Measurements from ENCODE around the gene CEBPG. TPM values are rescaled to one million over a fixed set of nuclear protein-coding genes. Genes with fewer than 3 reads are reported as not detected.

The CEBPG gene
- polyA plus RNA-seq, 2 donors = 18.3 to 20.6 TPM

- Histone ChIP-seq H3K27ac (ENCODE audit: low read depth in 2 of 2, low read length in 1 of 2) (peak overlapping the region in 1 of 2 donors; percentile 53), H3K27me3 (ENCODE audit: control insufficient read depth in 1 of 2, insufficient read depth in 2 of 2, low read length in 2 of 2) (no peaks in the 10 kb centered on the region), H3K36me3 (ENCODE audit: control insufficient read depth in 2 of 2, insufficient read depth in 2 of 2, low read length in 1 of 2) (no peaks in the 10 kb centered on the region), H3K4me1 (ENCODE audit: control insufficient read depth in 2 of 2, insufficient read depth in 2 of 2, low read length in 1 of 2) (no peaks in the 10 kb centered on the region), H3K9me3 (ENCODE audit: control insufficient read depth in 2 of 2, insufficient read depth in 1 of 2, low read depth in 1 of 2, low read length in 1 of 2) (no peaks in the 10 kb centered on the region), H3K4me3 (ENCODE audit: low read depth in 1 of 2, low read length in 2 of 2) (no peak overlapping the region)
- WGBS, 2 donors = 47 to 59% methylated on average over 8 of the region's 8 CpGs
Measured at GRCh38 chr19:33339016-33339984, 34.2 kb upstream of the CEBPG start.

GRCh38 chr19:33340991-33341390, 32.5 kb upstream of the CEBPG start:
- 26 to 49% methylated on average over 2 of the region's 2 CpGs for WGBS, 2 donors
- H3K27ac ChIP-seq (ENCODE audit: low read depth in 2 of 2, low read length in 1 of 2) = no peak overlapping the region
- H3K27me3 ChIP-seq (ENCODE audit: control insufficient read depth in 1 of 2, insufficient read depth in 2 of 2, low read length in 2 of 2) = no peaks in the 10 kb centered on the region
- H3K9me3 ChIP-seq (ENCODE audit: control insufficient read depth in 2 of 2, insufficient read depth in 1 of 2, low read depth in 1 of 2, low read length in 1 of 2) = no peaks in the 10 kb centered on the region
- H3K4me1 ChIP-seq (ENCODE audit: control insufficient read depth in 2 of 2, insufficient read depth in 2 of 2, low read length in 1 of 2) = no peaks in the 10 kb centered on the region
- H3K4me3 ChIP-seq (ENCODE audit: low read depth in 1 of 2, low read length in 2 of 2) = no peak overlapping the region
- no peaks in the 10 kb centered on the region for H3K36me3 ChIP-seq (ENCODE audit: control insufficient read depth in 2 of 2, insufficient read depth in 2 of 2, low read length in 1 of 2)

- no peak overlapping the region for H3K27ac ChIP-seq (ENCODE audit: low read depth in 2 of 2, low read length in 1 of 2)
- H3K4me3 ChIP-seq (ENCODE audit: low read depth in 1 of 2, low read length in 2 of 2) = no peak overlapping the region
- no peaks in the 10 kb centered on the region for H3K36me3 ChIP-seq (ENCODE audit: control insufficient read depth in 2 of 2, insufficient read depth in 2 of 2, low read length in 1 of 2)
- no peaks in the 10 kb centered on the region for H3K4me1 ChIP-seq (ENCODE audit: control insufficient read depth in 2 of 2, insufficient read depth in 2 of 2, low read length in 1 of 2)
- no peaks in the 10 kb centered on the region for H3K27me3 ChIP-seq (ENCODE audit: control insufficient read depth in 1 of 2, insufficient read depth in 2 of 2, low read length in 2 of 2)
- H3K9me3 ChIP-seq (ENCODE audit: control insufficient read depth in 2 of 2, insufficient read depth in 1 of 2, low read depth in 1 of 2, low read length in 1 of 2) = no peaks in the 10 kb centered on the region
- 81 to 82% methylated on average over 2 of the region's 2 CpGs for WGBS, 2 donors
Measured at GRCh38 chr19:33343301-33343700, 30.2 kb upstream of the CEBPG start.

GRCh38 chr19:33343859-33344572, 29.5 kb upstream of the CEBPG start:
- Histone ChIP-seq H3K27ac (ENCODE audit: low read depth in 2 of 2, low read length in 1 of 2) (no peak overlapping the region), H3K4me1 (ENCODE audit: control insufficient read depth in 2 of 2, insufficient read depth in 2 of 2, low read length in 1 of 2) (no peaks in the 10 kb centered on the region), H3K36me3 (ENCODE audit: control insufficient read depth in 2 of 2, insufficient read depth in 2 of 2, low read length in 1 of 2) (no peaks in the 10 kb centered on the region), H3K27me3 (ENCODE audit: control insufficient read depth in 1 of 2, insufficient read depth in 2 of 2, low read length in 2 of 2) (no peaks in the 10 kb centered on the region), H3K4me3 (ENCODE audit: low read depth in 1 of 2, low read length in 2 of 2) (no peak overlapping the region), H3K9me3 (ENCODE audit: control insufficient read depth in 2 of 2, insufficient read depth in 1 of 2, low read depth in 1 of 2, low read length in 1 of 2) (no peaks in the 10 kb centered on the region)
- 16 to 27% methylated on average over 12 of the region's 12 CpGs for WGBS, 2 donors

- WGBS, 2 donors = 35 to 40% methylated on average over 4 of the region's 4 CpGs
Measured at GRCh38 chr19:33344573-33344925, 29.0 kb upstream of the CEBPG start.

GRCh38 chr19:33345163-33345562, 28.3 kb upstream of the CEBPG start:
- Histone ChIP-seq H3K4me3 (ENCODE audit: low read depth in 1 of 2, low read length in 2 of 2) (no peak overlapping the region), H3K4me1 (ENCODE audit: control insufficient read depth in 2 of 2, insufficient read depth in 2 of 2, low read length in 1 of 2) (no peaks in the 10 kb centered on the region), H3K9me3 (ENCODE audit: control insufficient read depth in 2 of 2, insufficient read depth in 1 of 2, low read depth in 1 of 2, low read length in 1 of 2) (no peaks in the 10 kb centered on the region), H3K36me3 (ENCODE audit: control insufficient read depth in 2 of 2, insufficient read depth in 2 of 2, low read length in 1 of 2) (no peaks in the 10 kb centered on the region), H3K27ac (ENCODE audit: low read depth in 2 of 2, low read length in 1 of 2) (no peak overlapping the region), H3K27me3 (ENCODE audit: control insufficient read depth in 1 of 2, insufficient read depth in 2 of 2, low read length in 2 of 2) (no peaks in the 10 kb centered on the region)
- WGBS, 2 donors = 88 to 96% methylated on average over 6 of the region's 6 CpGs

More at GRCh38 chr19:33344573-33344925, 29.0 kb upstream of the CEBPG start:
- no peak overlapping the region for H3K27ac ChIP-seq (ENCODE audit: low read depth in 2 of 2, low read length in 1 of 2)
- H3K36me3 ChIP-seq (ENCODE audit: control insufficient read depth in 2 of 2, insufficient read depth in 2 of 2, low read length in 1 of 2) = no peaks in the 10 kb centered on the region
- no peaks in the 10 kb centered on the region for H3K9me3 ChIP-seq (ENCODE audit: control insufficient read depth in 2 of 2, insufficient read depth in 1 of 2, low read depth in 1 of 2, low read length in 1 of 2)
- H3K27me3 ChIP-seq (ENCODE audit: control insufficient read depth in 1 of 2, insufficient read depth in 2 of 2, low read length in 2 of 2) = no peaks in the 10 kb centered on the region
- H3K4me3 ChIP-seq (ENCODE audit: low read depth in 1 of 2, low read length in 2 of 2) = no peak overlapping the region
- H3K4me1 ChIP-seq (ENCODE audit: control insufficient read depth in 2 of 2, insufficient read depth in 2 of 2, low read length in 1 of 2) = no peaks in the 10 kb centered on the region

GRCh38 chr19:33346665-33347064, 26.8 kb upstream of the CEBPG start:
- Histone ChIP-seq H3K4me1 (ENCODE audit: control insufficient read depth in 2 of 2, insufficient read depth in 2 of 2, low read length in 1 of 2) (peaks cover 0 to 3% of the 10 kb centered on the region in 2 donors), H3K9me3 (ENCODE audit: control insufficient read depth in 2 of 2, insufficient read depth in 1 of 2, low read depth in 1 of 2, low read length in 1 of 2) (no peaks in the 10 kb centered on the region), H3K27me3 (ENCODE audit: control insufficient read depth in 1 of 2, insufficient read depth in 2 of 2, low read length in 2 of 2) (no peaks in the 10 kb centered on the region), H3K4me3 (ENCODE audit: low read depth in 1 of 2, low read length in 2 of 2) (no peak overlapping the region), H3K27ac (ENCODE audit: low read depth in 2 of 2, low read length in 1 of 2) (no peak overlapping the region), H3K36me3 (ENCODE audit: control insufficient read depth in 2 of 2, insufficient read depth in 2 of 2, low read length in 1 of 2) (no peaks in the 10 kb centered on the region)

- no peaks in the 10 kb centered on the region for H3K27me3 ChIP-seq (ENCODE audit: control insufficient read depth in 1 of 2, insufficient read depth in 2 of 2, low read length in 2 of 2)
- 86 to 89% methylated on average over 10 of the region's 10 CpGs for WGBS, 2 donors
- H3K27ac ChIP-seq (ENCODE audit: low read depth in 2 of 2, low read length in 1 of 2) = no peak overlapping the region
- no peak overlapping the region for H3K4me3 ChIP-seq (ENCODE audit: low read depth in 1 of 2, low read length in 2 of 2)
- H3K9me3 ChIP-seq (ENCODE audit: control insufficient read depth in 2 of 2, insufficient read depth in 1 of 2, low read depth in 1 of 2, low read length in 1 of 2) = no peaks in the 10 kb centered on the region
- peaks cover 0 to 3% of the 10 kb centered on the region in 2 donors for H3K4me1 ChIP-seq (ENCODE audit: control insufficient read depth in 2 of 2, insufficient read depth in 2 of 2, low read length in 1 of 2)
- no peaks in the 10 kb centered on the region for H3K36me3 ChIP-seq (ENCODE audit: control insufficient read depth in 2 of 2, insufficient read depth in 2 of 2, low read length in 1 of 2)
Measured at GRCh38 chr19:33347300-33347699, 26.2 kb upstream of the CEBPG start.

- peaks cover 0 to 3% of the 10 kb centered on the region in 2 donors for H3K4me1 ChIP-seq (ENCODE audit: control insufficient read depth in 2 of 2, insufficient read depth in 2 of 2, low read length in 1 of 2)
- no peak overlapping the region for H3K27ac ChIP-seq (ENCODE audit: low read depth in 2 of 2, low read length in 1 of 2)
- no peak overlapping the region for H3K4me3 ChIP-seq (ENCODE audit: low read depth in 1 of 2, low read length in 2 of 2)
- WGBS, 2 donors = 74 to 78% methylated on average over 12 of the region's 12 CpGs
- no peaks in the 10 kb centered on the region for H3K27me3 ChIP-seq (ENCODE audit: control insufficient read depth in 1 of 2, insufficient read depth in 2 of 2, low read length in 2 of 2)
- H3K9me3 ChIP-seq (ENCODE audit: control insufficient read depth in 2 of 2, insufficient read depth in 1 of 2, low read depth in 1 of 2, low read length in 1 of 2) = no peaks in the 10 kb centered on the region
- no peaks in the 10 kb centered on the region for H3K36me3 ChIP-seq (ENCODE audit: control insufficient read depth in 2 of 2, insufficient read depth in 2 of 2, low read length in 1 of 2)
Measured at GRCh38 chr19:33348301-33349010, 25.1 kb upstream of the CEBPG start.
